A549 (cell line): ENCODE measurements around the gene OR2B3. TPM values are rescaled to one million over a fixed set of nuclear protein-coding genes. Genes with fewer than 3 reads are reported as not detected.

ENCODE experiments used
- ATAC-seq, 2 experiments: fragments of 200-7000 bp in 1 of 2; fragments of >200 bp in 1 of 2; cut with Nextera tagmentation in 1 of 2; cut with Tn5 transposase in 1 of 2; 3 replicates each; pipeline versions ENCODE4 v1.8.0 to v1.9.1; 2018 to 2020; ENCODE audit warnings: mild to moderate bottlenecking in 1 of 2, moderate library complexity in 1 of 2
- CTCF ChIA-PET: fragments of 300-600 bp; sonication (Branson Sonifier 250); formaldehyde crosslinking; extraction: SDS; loops from one replicate; lab custom pipeline; 2021; ENCODE audit warnings: antibody characterized with exemption, inconsistent platforms; lab: Yijun Ruan, JAX
- POLR2A ChIA-PET: fragments of 350-600 bp; formaldehyde crosslinking; extraction: SDS; loops from one replicate; lab custom pipeline; 2021; ENCODE audit warnings: antibody characterized with exemption, inconsistent platforms; lab: Yijun Ruan, JAX
- DNase-seq, 2 experiments: peaks; one replicate each; pipeline versions ENCODE4 v3.0.0 to v3.0.0-alpha.2; 2011 to 2016; ENCODE audit warnings: low read depth in 1 of 2, low spot score in 1 of 2
- FAIRE-seq: peaks from 2 replicates; lab custom pipeline; 2011; peaks lifted over from hg19 to GRCh38; lab: Jason Lieb, UNC
- H3K27ac ChIP-seq, 2 experiments: fragments of >200 bp; sonication (Bioruptor Twin); formaldehyde crosslinking; 3 replicates each; pipeline ENCODE4 v1.5.1; 2016 to 2017
- H3K4me1 ChIP-seq: fragments of >200 bp; sonication (Bioruptor Twin); formaldehyde crosslinking; 3 replicates; pipeline ENCODE4 v1.6.1; 2016
- H3K4me2 ChIP-seq: fragments of >200 bp; sonication (Bioruptor Twin); formaldehyde crosslinking; 3 replicates; pipeline ENCODE4 v1.6.1; 2016
- H3K4me3 ChIP-seq: fragments of >200 bp; sonication (Bioruptor Twin); formaldehyde crosslinking; 3 replicates; pipeline ENCODE4 v1.5.1; 2016
- H3K9me3 ChIP-seq: fragments of >200 bp; sonication (Bioruptor Twin); formaldehyde crosslinking; 3 replicates; pipeline ENCODE4 v1.6.1; 2016
- CBX8 ChIP-seq: fragments of 200-600 bp; sonication (generic); IDR thresholded peaks from 2 replicates; pipeline ENCODE4 v1.6.1; 2016
- EHF ChIP-seq: fragments of 250-450 bp; sonication (Bioruptor Pico); IDR thresholded peaks from 2 replicates; pipeline ENCODE4 v1.5.0; 2020; ENCODE audit warnings: mild to moderate bottlenecking
- EHMT2 ChIP-seq: fragments of 200-600 bp; sonication (generic); IDR thresholded peaks from 2 replicates; pipeline ENCODE4 v1.6.1; 2016; ENCODE audit warnings: antibody characterized with exemption, low read depth, mild to moderate bottlenecking, moderate library complexity
- ESRRA ChIP-seq: fragments of 150-350 bp; IDR thresholded peaks from 2 replicates; pipeline ENCODE4 v1.6.1; 2014; ENCODE audit warnings: mild to moderate bottlenecking, low read length, borderline replicate concordance
- FOSB ChIP-seq: fragments of 250-450 bp; sonication (Bioruptor Pico); IDR thresholded peaks from 2 replicates; pipeline ENCODE4 v1.5.0; 2020; ENCODE audit warnings: mild to moderate bottlenecking, moderate library complexity
- FOSL2 ChIP-seq, 2 experiments: fragments of 450-650 bp in 1 of 2; fragments of >200 bp in 1 of 2; sonication (Bioruptor Twin) in 1 of 2; formaldehyde crosslinking; IDR thresholded peaks; 2 replicates each; pipeline versions ENCODE4 v1.5.0 to v1.6.1; 2016 to 2020; ENCODE audit warnings: mild to moderate bottlenecking in 1 of 2, moderate library complexity in 1 of 2
- GATA3 ChIP-seq: IDR thresholded peaks from 2 replicates; pipeline ENCODE4 v1.6.1; 2012; ENCODE audit warnings: borderline replicate concordance
- JUN ChIP-seq, 2 experiments: fragments of >200 bp; sonication (Bioruptor Twin); formaldehyde crosslinking; IDR thresholded peaks; 2 replicates in 1 of 2; 3 replicates in 1 of 2; pipeline ENCODE4 v1.6.1; 2016 to 2017
- NFE2L2 ChIP-seq: fragments of 150-350 bp; conservative IDR thresholded peaks from 2 replicates; pipeline ENCODE4 v1.6.1; 2014; ENCODE audit warnings: low read length
- NPAS2 ChIP-seq: fragments of 250-450 bp; sonication (Bioruptor Pico); IDR thresholded peaks from 2 replicates; pipeline ENCODE4 v1.8.0; 2022; ENCODE audit warnings: mild to moderate bottlenecking, moderate library complexity, borderline replicate concordance
- POLR2A ChIP-seq: IDR thresholded peaks from 2 replicates; pipeline ENCODE4 v1.6.1; 2012; ENCODE audit warnings: mild to moderate bottlenecking, low read length
- RAD21 ChIP-seq, 2 experiments: fragments of >200 bp in 1 of 2; sonication (Bioruptor Twin) in 1 of 2; formaldehyde crosslinking in 1 of 2; IDR thresholded peaks in 1 of 2; conservative IDR thresholded peaks in 1 of 2; 2 replicates in 1 of 2; 3 replicates in 1 of 2; pipeline ENCODE4 v1.6.1; 2012 to 2018; ENCODE audit warnings: inconsistent platforms in 1 of 2
- RARB ChIP-seq: fragments of 250-450 bp; sonication (Bioruptor Pico); IDR thresholded peaks from 2 replicates; pipeline ENCODE4 v1.8.0; 2021; ENCODE audit warnings: mild to moderate bottlenecking, moderate library complexity
- RCOR1 ChIP-seq: fragments of 150-350 bp; IDR thresholded peaks from 2 replicates; pipeline ENCODE4 v1.6.1; 2014; ENCODE audit warnings: antibody characterized with exemption, low read length, low read depth
- RFX5 ChIP-seq: fragments of 450-650 bp; IDR thresholded peaks from 2 replicates; pipeline ENCODE4 v1.7.1; 2014; ENCODE audit warnings: antibody characterized with exemption, mild to moderate bottlenecking, moderate library complexity
- SREBF2 ChIP-seq: fragments of 450-650 bp; IDR thresholded peaks from 2 replicates; pipeline ENCODE4 v1.6.1; 2014; ENCODE audit warnings: mild to moderate bottlenecking, moderate library complexity
- ZFP36 ChIP-seq: fragments of 450-650 bp; IDR thresholded peaks from 2 replicates; pipeline ENCODE4 v1.6.1; 2014; ENCODE audit warnings: borderline replicate concordance; ENCODE audit not compliant: partially characterized antibody
- ZNF302 ChIP-seq: fragments of 250-450 bp; sonication (Bioruptor Pico); IDR thresholded peaks from 2 replicates; pipeline ENCODE4 v1.9.0; 2021; ENCODE audit warnings: inconsistent platforms, mild to moderate bottlenecking, moderate library complexity
- ZSCAN20 ChIP-seq: fragments of 250-450 bp; sonication (Bioruptor Pico); IDR thresholded peaks from 2 replicates; pipeline ENCODE4 v1.8.0; 2022; ENCODE audit warnings: mild to moderate bottlenecking, moderate library complexity
- WGBS: methylation state at CpG from one replicate; pipeline ENCODE4 v1.1.6; 2017; ENCODE audit errors: missing lambda C conversion rate; 5-methylcytosine and 5-hydroxymethylcytosine counted together
- polyA plus RNA-seq, 4 experiments: library from polyadenylated mRNA; depleted of rRNA in 3 of 4; stranded (reverse); fragments of >200 nt; fragmentation: RNase III in 1 of 4; extraction: RNeasy Plus Mini Kit Qiagen cat#74134 plus additional on column Dnase treatment in 1 of 4; gene quantifications; 2 replicates in 3 of 4; 3 replicates in 1 of 4; pipeline ENCODE4 v1.2.3, GENCODE V29; 2011 to 2017
- TF ChIP-seq, protein P1 (sequence below): fragments of 150-350 bp; IDR thresholded peaks from 2 replicates; pipeline ENCODE4 v1.6.1; 2014; ENCODE audit warnings: low read depth, mild to moderate bottlenecking, low read length
- TF ChIP-seq, protein P2 (sequence below): IDR thresholded peaks from 2 replicates; pipeline ENCODE4 v1.6.1; 2012
- TF ChIP-seq, protein P3 (sequence below): fragments of >200 bp; sonication (Bioruptor Twin); formaldehyde crosslinking; IDR thresholded peaks from 3 replicates; pipeline ENCODE4 v1.5.1; 2016
- TF ChIP-seq, protein P4 (sequence below): fragments of 450-650 bp; IDR thresholded peaks from 2 replicates; pipeline ENCODE4 v1.6.1; 2014; ENCODE audit warnings: antibody characterized with exemption
- TF ChIP-seq, protein P5 (sequence below): fragments of >200 bp; sonication (Bioruptor Twin); formaldehyde crosslinking; IDR thresholded peaks from 2 replicates; pipeline ENCODE4 v1.6.1; 2016

The OR2B3 gene
- polyA plus RNA-seq, 2 of the 4 experiments (the other 2 are of a cell fraction): not detected

DNA sequence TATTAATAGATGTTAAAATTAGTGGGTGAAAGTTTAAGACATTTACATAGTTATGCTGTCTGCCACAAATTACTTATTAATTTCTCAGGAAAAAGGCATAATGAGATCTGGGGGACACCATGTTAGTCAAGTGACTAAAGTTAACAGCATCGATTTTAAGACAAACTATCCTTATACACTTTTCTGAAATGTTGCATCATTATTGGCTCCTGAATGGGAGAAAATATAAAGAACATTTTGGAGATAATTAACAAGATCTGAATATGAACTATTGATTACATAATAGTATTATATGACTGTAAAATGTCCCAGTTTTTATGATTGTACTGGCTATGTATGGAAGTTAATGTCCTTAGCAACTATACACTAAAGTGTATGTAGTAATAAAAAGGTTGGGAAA lies 7.9 kb downstream of the OR2B3 start:
- no peak for DNase-seq
- Histone ChIP-seq H3K4me1 (no peaks in the 10 kb centered on the region), H3K4me2 (no peak overlapping the region), H3K27ac (no peak overlapping the region), H3K4me3 (no peak overlapping the region), H3K9me3 (no peaks in the 10 kb centered on the region)
- no peak for ATAC-seq
- ChIA-PET POLR2A (no interaction called here), CTCF (no interaction called here)
- 0% methylated on average over 1 of the region's 1 CpG for WGBS
- no peak for FAIRE-seq
- no peak for TF ChIP-seq RFX5
- no peak for TF ChIP-seq SREBF2
- TF ChIP-seq, protein P1, sequence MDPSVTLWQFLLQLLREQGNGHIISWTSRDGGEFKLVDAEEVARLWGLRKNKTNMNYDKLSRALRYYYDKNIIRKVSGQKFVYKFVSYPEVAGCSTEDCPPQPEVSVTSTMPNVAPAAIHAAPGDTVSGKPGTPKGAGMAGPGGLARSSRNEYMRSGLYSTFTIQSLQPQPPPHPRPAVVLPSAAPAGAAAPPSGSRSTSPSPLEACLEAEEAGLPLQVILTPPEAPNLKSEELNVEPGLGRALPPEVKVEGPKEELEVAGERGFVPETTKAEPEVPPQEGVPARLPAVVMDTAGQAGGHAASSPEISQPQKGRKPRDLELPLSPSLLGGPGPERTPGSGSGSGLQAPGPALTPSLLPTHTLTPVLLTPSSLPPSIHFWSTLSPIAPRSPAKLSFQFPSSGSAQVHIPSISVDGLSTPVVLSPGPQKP: no peak
- TF ChIP-seq ZSCAN20 (CRISPR knock-in tag): no peak
- no peak for TF ChIP-seq EHF (CRISPR knock-in tag)
- TF ChIP-seq EHMT2: no peak
- TF ChIP-seq ZNF302 (CRISPR knock-in tag): no peak
- TF ChIP-seq ZFP36: no peak
- no peak for TF ChIP-seq JUN (IDR thresholded peaks at IDR 0.05)
- TF ChIP-seq NFE2L2: no peak
- TF ChIP-seq, protein P2, sequence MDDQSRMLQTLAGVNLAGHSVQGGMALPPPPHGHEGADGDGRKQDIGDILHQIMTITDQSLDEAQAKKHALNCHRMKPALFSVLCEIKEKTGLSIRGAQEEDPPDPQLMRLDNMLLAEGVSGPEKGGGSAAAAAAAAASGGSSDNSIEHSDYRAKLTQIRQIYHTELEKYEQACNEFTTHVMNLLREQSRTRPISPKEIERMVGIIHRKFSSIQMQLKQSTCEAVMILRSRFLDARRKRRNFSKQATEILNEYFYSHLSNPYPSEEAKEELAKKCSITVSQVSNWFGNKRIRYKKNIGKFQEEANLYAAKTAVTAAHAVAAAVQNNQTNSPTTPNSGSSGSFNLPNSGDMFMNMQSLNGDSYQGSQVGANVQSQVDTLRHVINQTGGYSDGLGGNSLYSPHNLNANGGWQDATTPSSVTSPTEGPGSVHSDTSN: no peak
- TF ChIP-seq, protein P3, sequence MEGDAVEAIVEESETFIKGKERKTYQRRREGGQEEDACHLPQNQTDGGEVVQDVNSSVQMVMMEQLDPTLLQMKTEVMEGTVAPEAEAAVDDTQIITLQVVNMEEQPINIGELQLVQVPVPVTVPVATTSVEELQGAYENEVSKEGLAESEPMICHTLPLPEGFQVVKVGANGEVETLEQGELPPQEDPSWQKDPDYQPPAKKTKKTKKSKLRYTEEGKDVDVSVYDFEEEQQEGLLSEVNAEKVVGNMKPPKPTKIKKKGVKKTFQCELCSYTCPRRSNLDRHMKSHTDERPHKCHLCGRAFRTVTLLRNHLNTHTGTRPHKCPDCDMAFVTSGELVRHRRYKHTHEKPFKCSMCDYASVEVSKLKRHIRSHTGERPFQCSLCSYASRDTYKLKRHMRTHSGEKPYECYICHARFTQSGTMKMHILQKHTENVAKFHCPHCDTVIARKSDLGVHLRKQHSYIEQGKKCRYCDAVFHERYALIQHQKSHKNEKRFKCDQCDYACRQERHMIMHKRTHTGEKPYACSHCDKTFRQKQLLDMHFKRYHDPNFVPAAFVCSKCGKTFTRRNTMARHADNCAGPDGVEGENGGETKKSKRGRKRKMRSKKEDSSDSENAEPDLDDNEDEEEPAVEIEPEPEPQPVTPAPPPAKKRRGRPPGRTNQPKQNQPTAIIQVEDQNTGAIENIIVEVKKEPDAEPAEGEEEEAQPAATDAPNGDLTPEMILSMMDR: no peak
- no peak for TF ChIP-seq RAD21 (conservative IDR thresholded peaks at IDR 0.05 in 1 of 2, IDR thresholded peaks at IDR 0.05 in 1 of 2)
- no peak for TF ChIP-seq POLR2A
- TF ChIP-seq CBX8: no peak
- no peak for TF ChIP-seq ESRRA
- TF ChIP-seq NPAS2: no peak
- TF ChIP-seq GATA3: no peak
- no peak for TF ChIP-seq RARB (CRISPR knock-in tag)
- TF ChIP-seq, protein P4, sequence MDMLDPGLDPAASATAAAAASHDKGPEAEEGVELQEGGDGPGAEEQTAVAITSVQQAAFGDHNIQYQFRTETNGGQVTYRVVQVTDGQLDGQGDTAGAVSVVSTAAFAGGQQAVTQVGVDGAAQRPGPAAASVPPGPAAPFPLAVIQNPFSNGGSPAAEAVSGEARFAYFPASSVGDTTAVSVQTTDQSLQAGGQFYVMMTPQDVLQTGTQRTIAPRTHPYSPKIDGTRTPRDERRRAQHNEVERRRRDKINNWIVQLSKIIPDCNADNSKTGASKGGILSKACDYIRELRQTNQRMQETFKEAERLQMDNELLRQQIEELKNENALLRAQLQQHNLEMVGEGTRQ: no peak

DNA sequence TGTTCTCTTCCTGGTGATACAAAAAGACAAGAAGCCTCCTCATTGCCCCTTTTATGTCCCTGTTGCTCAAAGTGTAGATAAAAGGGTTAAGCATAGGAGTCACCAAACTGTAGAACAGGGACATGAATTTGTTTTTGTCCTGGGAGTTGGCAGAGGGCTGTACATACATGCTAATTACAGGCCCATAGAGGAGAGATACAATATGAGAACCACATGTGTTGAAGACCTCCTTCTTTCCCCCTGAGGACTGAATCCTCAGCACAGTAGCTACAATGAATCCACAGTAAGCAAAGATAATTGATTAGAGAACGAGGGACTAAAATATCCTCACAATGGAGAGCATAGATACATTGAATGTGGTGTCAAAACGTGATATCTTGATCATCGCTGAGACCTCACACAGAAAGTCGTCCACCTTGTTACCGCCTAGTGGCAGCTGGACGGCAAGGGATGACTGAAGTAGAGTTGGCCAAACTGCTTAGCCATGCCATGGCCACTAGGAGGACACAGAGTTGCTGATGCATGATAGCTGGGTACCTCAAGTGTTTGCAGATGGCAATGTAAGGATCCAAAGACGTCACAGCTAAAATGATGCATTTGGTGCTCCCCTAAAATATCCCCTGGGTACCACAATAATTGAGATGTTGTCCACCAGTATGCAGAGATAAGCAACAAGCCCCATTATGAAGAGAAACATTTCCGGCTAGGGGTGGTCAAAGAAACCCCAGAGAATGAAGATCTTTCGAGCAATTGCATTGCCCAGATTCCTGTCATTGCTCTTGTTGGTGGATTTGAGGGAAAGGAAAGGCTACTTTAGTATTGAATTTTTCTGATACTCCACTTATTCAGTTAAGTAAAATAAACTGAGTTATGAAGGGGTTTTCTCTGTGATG lies 15.0 kb downstream of the OR2B3 start:
- ChIA-PET POLR2A (no interaction called here), CTCF (interaction anchor here (0.7 to 1.7 kb wide), 3 partner anchors 35 to 546 kb away, joined by 3 read pairs; no protein-coding TSS in a partner anchor)
- FAIRE-seq (no peak), DNase-seq (peak; percentile 36 to 65), ATAC-seq (peak; percentile 93 to 97)
- Histone ChIP-seq H3K27ac (no peak overlapping the region), H3K4me3 (no peak overlapping the region), H3K9me3 (no peaks in the 10 kb centered on the region), H3K4me1 (no peaks in the 10 kb centered on the region), H3K4me2 (no peak overlapping the region)
- TF ChIP-seq RCOR1 (no peak), FOSL2 (IDR thresholded peaks at IDR 0.05) (no peak), FOSL2 (CRISPR knock-in tag; IDR thresholded peaks at IDR 0.05) (no peak), RAD21 (conservative IDR thresholded peaks at IDR 0.05 in 1 of 2, IDR thresholded peaks at IDR 0.05 in 1 of 2) (peak in 1 of 2 experiments; percentile 38; a peak in 2 of 5 replicates), FOSB (CRISPR knock-in tag) (no peak), POLR2A (no peak)
- TF ChIP-seq, protein P5, sequence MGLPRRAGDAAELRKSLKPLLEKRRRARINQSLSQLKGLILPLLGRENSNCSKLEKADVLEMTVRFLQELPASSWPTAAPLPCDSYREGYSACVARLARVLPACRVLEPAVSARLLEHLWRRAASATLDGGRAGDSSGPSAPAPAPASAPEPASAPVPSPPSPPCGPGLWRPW: no peak
- TF ChIP-seq, protein P3: peak; percentile 33
- 12% methylated on average over 9 of the region's 9 CpGs for WGBS
